HG03469 (cell line): Measurements from ENCODE around the gene COPS8.

Experiments used
- ATAC-seq: cut with Tn5 transposase; IDR thresholded peaks from one replicate; pipeline ENCODE4 v1.9.1; 2021; ENCODE audit warnings: mild to moderate bottlenecking, moderate library complexity, moderate number of reproducible peaks; ENCODE audit not compliant: unreplicated experiment

COPS8 gene

GRCh38 chr2:237130562-237131421, 45.1 kb downstream of the COPS8 start:
- no peak for ATAC-seq

- no peak for ATAC-seq
Measured at GRCh38 chr2:237131749-237132533, 46.3 kb downstream of the COPS8 start.

- no peak for ATAC-seq
Measured at GRCh38 chr2:237132799-237133198, 47.1 kb downstream of the COPS8 start.

GRCh38 chr2:237134321-237135230, 48.9 kb downstream of the COPS8 start:
- no peak for ATAC-seq

- no peak for ATAC-seq
Measured at GRCh38 chr2:237136824-237137223, 51.1 kb downstream of the COPS8 start.

- ATAC-seq, result no peak
Measured at GRCh38 chr2:237137626-237138323, 52.1 kb downstream of the COPS8 start.

GRCh38 chr2:237139123-237139675, 53.5 kb downstream of the COPS8 start:
- ATAC-seq, result no peak

GRCh38 chr2:237140689-237141285, 55.1 kb downstream of the COPS8 start:
- ATAC-seq, result no peak

- no peak for ATAC-seq
Measured at GRCh38 chr2:237141571-237142051, 55.9 kb downstream of the COPS8 start.

GRCh38 chr2:237143118-237143517, 57.4 kb downstream of the COPS8 start:
- no peak for ATAC-seq

- ATAC-seq, result no peak
Measured at GRCh38 chr2:237143676-237144440, 58.2 kb downstream of the COPS8 start.

GRCh38 chr2:237144516-237144915, 58.8 kb downstream of the COPS8 start:
- no peak for ATAC-seq

GRCh38 chr2:237147317-237147716, 61.6 kb downstream of the COPS8 start:
- ATAC-seq, result no peak

GRCh38 chr2:237148624-237149023, 62.9 kb downstream of the COPS8 start:
- ATAC-seq, result no peak

GRCh38 chr2:237149425-237149824, 63.7 kb downstream of the COPS8 start:
- ATAC-seq, result no peak
